Stimulated activated CD4-positive, alpha-beta T cell treated with anti-CD3 and anti-CD28 coated beads, Interleukin-15, amount 100 ng/mL, for 24 hours (primary cell): ENCODE measurements around the gene MAML3.
A peak's percentile ranks its signal among the peaks of the same experiment; 100 is the strongest.

Experiments
- DNase-seq: peaks from one replicate; pipeline ENCODE4 v3.0.0-alpha.2; 2020

Gene MAML3

DNA sequence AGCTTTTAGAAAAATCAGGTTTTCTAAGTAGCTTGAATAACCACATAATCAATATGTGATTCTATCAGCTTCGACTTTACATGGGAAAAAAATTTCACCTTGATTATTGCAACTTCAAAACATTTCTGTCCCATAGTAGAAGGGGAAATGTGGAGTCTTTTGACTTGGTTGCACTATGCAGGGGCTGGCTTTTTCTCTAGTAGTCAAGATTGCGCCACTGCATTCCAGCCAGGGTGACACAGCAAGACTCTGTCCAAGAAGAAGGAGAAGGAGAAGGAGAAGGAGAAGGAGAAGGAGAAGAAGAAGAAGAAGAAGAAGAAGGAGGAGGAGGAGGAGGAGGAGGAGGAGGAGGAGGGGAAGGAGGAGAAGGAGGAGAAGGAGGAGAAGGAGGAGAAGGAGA, 84.9 kb downstream of the MAML3 start:
- DNase-seq: no peak

DNA sequence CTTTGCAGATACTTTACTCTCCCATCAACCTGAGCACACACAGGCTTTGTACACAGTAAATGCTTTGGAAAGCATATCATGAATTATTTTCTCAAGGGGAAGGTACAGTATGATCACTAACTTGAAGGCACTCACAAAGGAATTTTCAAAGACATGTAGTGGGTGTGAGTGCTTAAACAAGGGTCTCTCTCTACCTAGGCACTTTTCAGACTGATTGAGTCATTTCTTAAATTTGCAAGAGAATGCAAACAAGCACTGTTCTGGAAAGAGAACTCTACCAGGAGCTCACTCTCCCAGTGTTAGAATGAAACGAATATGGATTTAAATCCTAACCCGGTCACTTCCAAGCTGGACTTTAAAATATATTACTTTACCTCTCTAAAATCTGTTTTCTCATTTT, 85.7 kb downstream of the MAML3 start:
- no peak for DNase-seq

- DNase-seq: no peak
Measured at GRCh38 chr4:140066031-140066930, 87.7 kb downstream of the MAML3 start.

DNA sequence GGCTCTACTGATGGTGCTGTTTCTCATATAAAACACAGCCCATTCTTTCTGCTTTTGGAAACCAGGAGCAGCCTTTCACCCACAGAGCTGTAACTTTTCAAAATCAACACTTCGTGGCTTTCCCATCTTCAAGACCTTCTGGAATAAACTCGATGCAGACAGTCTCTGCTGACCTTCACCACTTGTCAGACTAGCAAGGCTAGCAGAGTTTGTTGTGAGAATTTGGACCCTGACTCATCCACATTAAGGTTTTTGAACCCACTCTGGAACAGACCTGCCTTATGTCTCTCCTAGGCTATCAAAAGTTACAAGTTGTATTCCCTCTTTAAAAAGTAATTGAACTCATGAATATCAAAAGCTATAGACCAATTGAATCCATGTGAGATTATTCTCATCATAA, 88.6 kb downstream of the MAML3 start:
- DNase-seq: no peak

GRCh38 chr4:140061659-140062289, 92.2 kb downstream of the MAML3 start:
- DNase-seq: no peak

- DNase-seq: no peak
Measured at GRCh38 chr4:140061194-140061593, 92.8 kb downstream of the MAML3 start.

DNA sequence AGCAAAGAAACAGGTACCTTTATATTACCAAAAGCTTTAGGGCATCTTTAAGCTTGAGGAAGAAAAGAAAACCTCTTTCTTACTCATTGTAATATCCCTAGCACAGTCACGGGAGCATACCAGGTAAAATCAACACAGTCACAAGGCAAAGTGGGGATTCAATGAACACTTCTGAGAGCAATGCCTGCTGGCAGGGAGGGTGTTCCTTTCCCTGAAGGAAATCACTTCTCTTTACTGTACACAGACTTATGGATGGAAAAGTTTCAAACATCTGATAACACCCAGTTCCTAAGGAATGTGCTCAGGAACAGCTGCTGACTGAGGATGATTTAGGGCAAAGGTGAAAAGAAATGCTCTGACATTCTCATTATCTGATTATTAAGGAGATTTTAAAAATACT, 94.8 kb downstream of the MAML3 start:
- no peak for DNase-seq

DNA sequence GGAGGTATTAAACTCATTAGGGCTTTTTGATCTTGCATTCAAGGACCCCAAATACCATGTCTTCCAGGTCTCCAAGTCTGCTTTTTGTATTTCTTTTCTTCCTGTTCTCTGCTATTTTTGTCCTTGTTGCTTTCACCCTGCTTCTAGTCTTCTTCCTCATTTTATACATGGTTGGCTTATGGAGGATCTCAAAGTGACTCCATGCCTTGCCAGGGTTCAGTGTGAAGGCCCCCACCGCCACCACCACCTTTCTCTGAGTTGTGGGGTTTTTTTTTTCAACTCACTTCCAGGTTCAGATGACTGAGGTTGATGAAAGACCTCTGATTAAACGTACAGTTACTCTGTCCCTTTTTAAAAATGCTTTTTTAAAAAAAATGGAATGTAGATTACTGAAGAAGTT, 96.3 kb downstream of the MAML3 start:
- DNase-seq: no peak

DNA sequence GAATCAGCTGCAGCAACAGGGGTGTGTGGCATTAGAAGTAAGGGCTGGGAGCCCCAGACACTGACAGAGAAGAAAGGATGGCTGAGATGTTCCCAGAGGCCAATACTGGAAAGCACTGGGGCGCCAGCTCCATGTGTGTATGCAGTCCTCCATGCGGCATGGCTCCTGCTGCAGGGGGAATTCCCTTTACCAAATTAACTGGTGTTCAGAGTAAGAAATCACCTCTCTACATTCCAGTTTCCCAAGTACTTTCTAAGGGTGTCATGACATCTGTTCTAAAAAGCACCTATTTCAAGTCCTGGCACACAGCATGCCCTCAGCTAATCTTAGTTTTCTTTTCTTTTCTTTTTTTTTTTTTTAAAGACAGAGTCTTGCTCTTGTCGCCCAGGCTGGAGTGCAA, 98.0 kb downstream of the MAML3 start:
- no peak for DNase-seq

DNA sequence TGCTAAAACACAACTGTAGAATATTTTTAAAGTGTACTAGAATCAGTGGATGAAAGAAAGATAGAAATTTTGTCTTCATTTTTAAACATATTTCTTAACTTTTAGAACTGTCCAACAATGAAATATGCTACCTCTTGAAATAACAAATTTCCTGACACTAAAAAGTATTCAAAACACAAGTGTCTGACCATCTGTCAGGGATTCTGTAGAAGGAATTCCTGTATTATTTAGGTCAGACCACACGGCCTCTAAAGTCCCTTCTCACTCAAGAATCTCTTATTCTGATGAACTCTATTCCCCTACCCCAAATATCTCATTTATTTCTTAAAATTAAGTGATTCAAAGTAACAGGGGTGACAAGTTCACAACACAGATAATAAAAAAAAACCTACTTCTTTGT, 99.1 kb downstream of the MAML3 start:
- no peak for DNase-seq

DNA sequence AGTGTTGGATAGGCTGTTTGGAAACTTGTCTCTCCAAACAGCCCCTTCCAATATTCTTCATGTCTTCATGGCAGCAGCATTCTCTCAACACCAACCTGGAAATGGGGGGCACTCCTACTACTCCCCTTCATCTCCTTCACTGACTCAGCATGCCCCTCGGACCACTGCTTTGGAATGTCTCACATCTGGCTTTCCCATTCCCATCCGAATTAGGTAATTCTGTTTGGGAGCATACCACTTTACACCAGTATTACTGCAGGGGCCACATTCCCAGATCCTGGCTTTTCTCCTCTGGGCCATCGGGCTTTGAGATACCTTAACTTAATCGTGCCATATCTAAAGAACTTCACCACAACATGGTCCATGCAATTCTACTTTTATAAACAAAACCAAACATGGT, 100.8 kb downstream of the MAML3 start:
- DNase-seq: no peak

DNA sequence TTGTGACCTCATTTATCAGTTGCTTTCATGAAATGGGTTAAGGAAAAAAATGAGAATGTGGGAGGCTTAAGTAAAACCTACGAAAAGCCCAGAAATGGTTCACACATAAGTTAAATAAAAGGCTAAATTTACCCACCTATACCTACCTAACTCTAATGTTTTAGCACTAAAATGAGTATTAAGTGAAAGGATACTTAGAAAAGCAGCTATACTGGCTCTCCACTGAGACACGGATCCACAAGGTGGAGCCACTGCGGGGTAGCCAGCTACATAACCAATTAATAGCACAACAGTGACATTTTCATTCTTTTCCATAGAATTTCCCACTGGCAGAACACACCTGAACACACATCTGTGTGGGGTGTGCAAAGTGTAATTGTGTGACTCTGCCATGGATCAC, 101.9 kb downstream of the MAML3 start:
- DNase-seq: peak; percentile 49

GRCh38 chr4:140049849-140050637, 103.9 kb downstream of the MAML3 start:
- peak; percentile 17 for DNase-seq

DNA sequence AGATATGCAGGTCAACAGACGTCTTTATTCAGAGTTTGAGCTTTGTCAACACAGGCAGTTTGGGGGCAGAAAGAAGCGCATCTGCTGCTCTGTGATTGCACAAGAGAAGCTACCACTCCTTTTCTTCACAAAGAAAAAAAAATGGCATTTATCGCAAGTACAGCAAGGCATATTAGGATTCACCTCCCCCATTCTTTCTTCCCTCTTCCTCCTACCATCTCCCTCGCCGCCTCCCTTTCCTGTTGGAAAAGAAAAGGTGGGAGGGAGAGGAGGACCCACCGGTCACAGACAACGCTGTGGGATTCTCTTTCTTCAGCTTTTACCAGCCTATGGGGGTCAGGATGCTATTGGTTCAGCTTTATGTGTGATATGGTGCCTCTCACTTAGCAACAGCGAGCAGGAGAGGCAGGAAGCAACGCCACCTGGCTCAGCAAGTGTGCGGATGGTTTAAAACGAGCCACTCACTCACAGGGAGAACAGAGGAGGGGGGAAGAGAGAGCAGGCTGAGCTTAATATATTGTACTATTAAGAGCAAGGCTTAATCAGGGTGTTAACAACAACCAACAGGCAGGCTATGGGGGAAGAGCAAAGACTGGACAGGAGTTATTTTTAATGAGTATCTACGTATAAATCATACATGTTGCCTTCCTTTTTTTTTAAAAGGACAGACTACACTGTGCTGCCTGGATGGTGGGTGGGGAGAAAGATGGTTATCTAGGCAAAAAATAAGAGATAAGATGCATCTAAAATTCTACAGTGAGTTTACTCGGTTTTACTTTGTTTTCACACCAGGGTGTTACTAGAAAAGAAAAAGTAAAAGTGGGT, 104.7 kb downstream of the MAML3 start:
- DNase-seq: peak; percentile 52

GRCh38 chr4:140048419-140048995, 105.5 kb downstream of the MAML3 start:
- DNase-seq: no peak

GRCh38 chr4:140047786-140048185, 106.2 kb downstream of the MAML3 start:
- no peak for DNase-seq

GRCh38 chr4:140047017-140047640, 106.9 kb downstream of the MAML3 start:
- no peak for DNase-seq

GRCh38 chr4:140046543-140046942, 107.4 kb downstream of the MAML3 start:
- no peak for DNase-seq

DNA sequence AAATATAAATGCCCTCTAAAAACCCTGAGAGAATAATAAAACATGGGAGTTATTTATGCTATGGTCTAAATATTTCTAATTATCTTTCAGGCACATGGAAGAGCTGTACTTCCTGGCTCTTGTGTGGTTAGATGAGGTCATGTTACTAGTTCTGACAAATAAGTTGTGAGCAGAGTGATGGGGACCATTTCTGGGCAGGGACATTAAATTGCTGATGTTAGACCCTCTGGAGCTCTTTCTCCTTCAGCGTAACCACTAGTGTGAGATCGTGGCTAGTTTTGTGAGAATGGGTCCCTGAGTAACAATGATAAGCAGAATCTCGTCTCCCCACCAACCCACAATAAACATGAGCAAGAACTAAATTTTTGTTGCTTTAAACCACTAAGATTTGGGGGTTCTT, 108.0 kb downstream of the MAML3 start:
- DNase-seq: no peak

GRCh38 chr4:140044337-140044902, 109.6 kb downstream of the MAML3 start:
- no peak for DNase-seq

DNA sequence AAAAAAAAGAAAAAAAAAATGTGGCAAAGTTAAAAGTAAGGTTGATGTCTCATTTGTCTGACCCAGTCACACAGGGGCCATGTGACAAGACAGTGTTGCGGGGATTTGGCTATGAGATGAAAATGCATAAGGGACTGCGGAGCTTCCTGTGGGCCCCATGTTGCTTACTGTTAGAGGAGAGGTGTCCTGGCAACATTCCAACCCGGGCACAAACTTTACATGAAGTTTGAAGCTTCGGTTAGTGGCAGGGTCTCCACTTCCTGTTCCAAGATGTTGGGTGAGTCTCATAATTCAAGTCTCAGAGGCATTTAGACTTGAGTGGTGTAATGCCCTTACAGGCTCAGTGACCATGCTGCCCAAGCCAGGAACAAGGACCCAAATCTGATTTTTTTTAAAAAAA, 111.3 kb downstream of the MAML3 start:
- no peak for DNase-seq
